GM23338 (cell line): ENCODE data around the gene SOWAHA. TPM values are rescaled to one million over a fixed set of nuclear protein-coding genes. Genes with fewer than 3 reads are reported as not detected.

Source experiments
- ATAC-seq: fragments of 200-7000 bp; cut with Tn5 transposase; 3 replicates; pipeline ENCODE4 v1.9.1; 2020
- DNase-seq: peaks from one replicate; pipeline ENCODE4 v3.0.0-alpha.2; 2015; ENCODE audit warnings: low spot score
- H2AFZ ChIP-seq: fragments of 200-600 bp; sonication (generic); 2 replicates; pipeline ENCODE4 v1.8.0; 2016; ENCODE audit warnings: antibody characterized with exemption, mild to moderate bottlenecking, moderate library complexity
- H3F3A ChIP-seq: fragments of 200-600 bp; sonication (generic); replicated peaks from 2 replicates; pipeline ENCODE4 v1.8.0; 2017; ENCODE audit warnings: antibody characterized with exemption, mixed run types, low read depth
- H3K27ac ChIP-seq: fragments of 200-600 bp; sonication (generic); 2 replicates; pipeline ENCODE4 v1.6.1; 2016; ENCODE audit warnings: low read depth
- H3K27me3 ChIP-seq: fragments of 200-600 bp; sonication (generic); 2 replicates; pipeline ENCODE4 v1.8.0; 2016; ENCODE audit warnings: mild to moderate bottlenecking, mixed run types, moderate library complexity; ENCODE audit not compliant: insufficient read depth
- H3K36me3 ChIP-seq: fragments of 200-600 bp; sonication (generic); 2 replicates; pipeline ENCODE4 v1.8.0; 2016; ENCODE audit warnings: mild to moderate bottlenecking; ENCODE audit not compliant: insufficient read depth
- H3K4me1 ChIP-seq: fragments of 200-600 bp; sonication (generic); 2 replicates; pipeline ENCODE4 v1.8.0; 2016; ENCODE audit warnings: mild to moderate bottlenecking, moderate library complexity; ENCODE audit not compliant: insufficient read depth
- H3K4me2 ChIP-seq: fragments of 200-600 bp; sonication (generic); 2 replicates; pipeline ENCODE4 v1.7.1; 2017; ENCODE audit warnings: mixed run types
- H3K4me3 ChIP-seq: fragments of 200-600 bp; sonication (generic); 2 replicates; pipeline ENCODE4 v1.6.1; 2016; ENCODE audit warnings: mixed run types
- H3K79me2 ChIP-seq: fragments of 200-600 bp; sonication (generic); replicated peaks from 2 replicates; pipeline ENCODE4 v1.8.0; 2017; ENCODE audit warnings: mild to moderate bottlenecking; ENCODE audit not compliant: insufficient read depth
- H3K9me2 ChIP-seq: fragments of 200-600 bp; sonication (generic); 2 replicates; pipeline ENCODE4 v1.8.0; 2017; ENCODE audit not compliant: insufficient read depth
- H4K20me1 ChIP-seq: fragments of 200-600 bp; sonication (generic); replicated peaks from 2 replicates; pipeline ENCODE4 v1.8.0; 2017; ENCODE audit warnings: mild to moderate bottlenecking; ENCODE audit not compliant: insufficient read depth
- H3K27ac Mint-ChIP-seq: 2 replicates; pipeline ENCODE4 v1.8.0; 2020; ENCODE audit warnings: inconsistent platforms, mild to moderate bottlenecking, moderate library complexity, mixed read lengths
- H3K27me3 Mint-ChIP-seq: 3 replicates; pipeline ENCODE4 v1.8.0; 2022; ENCODE audit warnings: low read depth, mild to moderate bottlenecking, moderate library complexity, mixed read lengths, inconsistent platforms; ENCODE audit not compliant: insufficient read depth, poor library complexity
- H3K36me3 Mint-ChIP-seq: 3 replicates; pipeline ENCODE4 v1.8.0; 2021; ENCODE audit warnings: low read depth, mild to moderate bottlenecking, inconsistent platforms, moderate library complexity, mixed read lengths
- H3K4me1 Mint-ChIP-seq: 3 replicates; pipeline ENCODE4 v1.8.0; 2020; ENCODE audit warnings: mild to moderate bottlenecking, inconsistent platforms, mixed read lengths
- H3K4me3 Mint-ChIP-seq: 3 replicates; pipeline ENCODE4 v1.8.0; 2021; ENCODE audit warnings: moderate library complexity, mild to moderate bottlenecking, inconsistent platforms, mixed read lengths
- H3K9me3 Mint-ChIP-seq: 3 replicates; pipeline ENCODE4 v1.8.0; 2020; ENCODE audit warnings: moderate library complexity, mild to moderate bottlenecking, inconsistent platforms, mixed read lengths
- EZH2 ChIP-seq: fragments of 200-600 bp; sonication (generic); IDR thresholded peaks from one replicate; pipeline ENCODE4 v1.8.0; 2017; ENCODE audit warnings: antibody characterized with exemption, mild to moderate bottlenecking, low read depth; ENCODE audit not compliant: unreplicated experiment
- EZH2phosphoT487 ChIP-seq: fragments of 200-600 bp; sonication (generic); IDR thresholded peaks from one replicate; pipeline ENCODE4 v1.8.1; 2018; ENCODE audit warnings: antibody characterized with exemption; ENCODE audit not compliant: unreplicated experiment
- NANOG ChIP-seq: IDR thresholded peaks from 2 replicates; pipeline ENCODE4 v1.6.1; 2016; ENCODE audit warnings: antibody characterized with exemption, borderline replicate concordance
- POLR2AphosphoS5 ChIP-seq: IDR thresholded peaks from 2 replicates; pipeline ENCODE4 v1.6.1; 2016; ENCODE audit warnings: antibody characterized with exemption, low read depth
- STAT1 ChIP-seq: IDR thresholded peaks from one replicate; pipeline ENCODE4 v1.6.1; 2016; ENCODE audit warnings: antibody characterized with exemption; ENCODE audit not compliant: unreplicated experiment
- polyA plus RNA-seq: library from polyadenylated mRNA; unstranded; fragments of >200 nt; fragmentation: Nextera tagmentation; extraction: Ambion mirVana; gene quantifications from 2 replicates; pipeline ENCODE4 v1.2.1, GENCODE V29; 2016
- total RNA-seq: library from RNA; depleted of rRNA; stranded (reverse); fragments of >200 nt; shearing (Covaris generic); gene quantifications from 2 replicates; pipeline ENCODE4 v1.2.3, GENCODE V29; 2014
- TF ChIP-seq, protein P1 (sequence below), 2 experiments: fragments of 200-600 bp in 1 of 2; sonication (generic) in 1 of 2; conservative IDR thresholded peaks; 2 replicates each; pipeline versions ENCODE4 v1.5.1 to v1.6.1; 2016 to 2017; ENCODE audit warnings: antibody characterized with exemption in 2 of 2, low read depth in 2 of 2, mild to moderate bottlenecking in 2 of 2, moderate library complexity in 1 of 2
- TF ChIP-seq, protein P2 (sequence below): IDR thresholded peaks from one replicate; pipeline ENCODE4 v1.6.1; 2018; ENCODE audit warnings: antibody characterized with exemption; ENCODE audit not compliant: unreplicated experiment
- TF ChIP-seq, protein P3 (sequence below): IDR thresholded peaks from 2 replicates; pipeline ENCODE4 v1.6.1; 2016; ENCODE audit warnings: antibody characterized with exemption
- TF ChIP-seq, protein P4 (sequence below): fragments of 250-450 bp; sonication (Bioruptor Pico); IDR thresholded peaks from 2 replicates; pipeline ENCODE4 v1.5.0; 2020; ENCODE audit warnings: mild to moderate bottlenecking, moderate library complexity

The SOWAHA gene
- total and polyA plus RNA-seq, 2 experiments from 2014 or later: 0.18 to 0.52 TPM

DNA sequence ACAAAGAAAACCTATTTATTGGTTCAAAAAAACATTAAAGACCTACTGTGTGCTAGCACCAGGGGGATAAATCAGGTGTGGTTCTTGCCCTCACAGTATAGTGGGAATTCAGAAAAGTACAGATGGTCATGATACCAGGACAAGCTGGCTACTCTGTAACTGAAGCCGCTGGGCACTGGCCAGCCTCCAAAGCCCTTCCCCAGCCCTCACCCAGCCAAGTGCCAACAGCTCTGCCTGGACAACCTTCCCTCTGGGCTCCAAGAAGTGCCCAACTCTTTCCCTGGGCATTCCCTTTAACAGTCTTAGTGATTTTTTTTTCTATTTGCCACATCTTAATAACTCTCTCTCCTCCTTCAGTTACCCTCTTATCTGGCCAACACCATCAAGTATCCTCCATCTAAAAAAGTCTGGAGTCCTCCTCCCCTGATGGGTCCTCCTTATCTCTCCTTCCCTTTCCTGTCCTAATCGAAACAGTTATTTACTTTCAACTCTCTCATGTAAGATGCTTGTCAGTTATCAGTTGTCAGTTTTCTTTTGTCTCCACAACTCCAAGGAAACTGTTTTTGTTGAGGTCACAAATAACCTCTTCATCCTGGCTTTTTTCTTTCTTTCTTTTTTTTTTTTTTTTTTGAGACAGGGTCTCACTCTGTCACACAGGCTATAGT lies 22.8 kb upstream of the SOWAHA start (continued):
- TF ChIP-seq, protein P1, sequence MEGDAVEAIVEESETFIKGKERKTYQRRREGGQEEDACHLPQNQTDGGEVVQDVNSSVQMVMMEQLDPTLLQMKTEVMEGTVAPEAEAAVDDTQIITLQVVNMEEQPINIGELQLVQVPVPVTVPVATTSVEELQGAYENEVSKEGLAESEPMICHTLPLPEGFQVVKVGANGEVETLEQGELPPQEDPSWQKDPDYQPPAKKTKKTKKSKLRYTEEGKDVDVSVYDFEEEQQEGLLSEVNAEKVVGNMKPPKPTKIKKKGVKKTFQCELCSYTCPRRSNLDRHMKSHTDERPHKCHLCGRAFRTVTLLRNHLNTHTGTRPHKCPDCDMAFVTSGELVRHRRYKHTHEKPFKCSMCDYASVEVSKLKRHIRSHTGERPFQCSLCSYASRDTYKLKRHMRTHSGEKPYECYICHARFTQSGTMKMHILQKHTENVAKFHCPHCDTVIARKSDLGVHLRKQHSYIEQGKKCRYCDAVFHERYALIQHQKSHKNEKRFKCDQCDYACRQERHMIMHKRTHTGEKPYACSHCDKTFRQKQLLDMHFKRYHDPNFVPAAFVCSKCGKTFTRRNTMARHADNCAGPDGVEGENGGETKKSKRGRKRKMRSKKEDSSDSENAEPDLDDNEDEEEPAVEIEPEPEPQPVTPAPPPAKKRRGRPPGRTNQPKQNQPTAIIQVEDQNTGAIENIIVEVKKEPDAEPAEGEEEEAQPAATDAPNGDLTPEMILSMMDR (conservative IDR thresholded peaks at IDR 0.05; ENCODE audit: low read depth in 2 of 2): no peak
- TF ChIP-seq, protein P2, sequence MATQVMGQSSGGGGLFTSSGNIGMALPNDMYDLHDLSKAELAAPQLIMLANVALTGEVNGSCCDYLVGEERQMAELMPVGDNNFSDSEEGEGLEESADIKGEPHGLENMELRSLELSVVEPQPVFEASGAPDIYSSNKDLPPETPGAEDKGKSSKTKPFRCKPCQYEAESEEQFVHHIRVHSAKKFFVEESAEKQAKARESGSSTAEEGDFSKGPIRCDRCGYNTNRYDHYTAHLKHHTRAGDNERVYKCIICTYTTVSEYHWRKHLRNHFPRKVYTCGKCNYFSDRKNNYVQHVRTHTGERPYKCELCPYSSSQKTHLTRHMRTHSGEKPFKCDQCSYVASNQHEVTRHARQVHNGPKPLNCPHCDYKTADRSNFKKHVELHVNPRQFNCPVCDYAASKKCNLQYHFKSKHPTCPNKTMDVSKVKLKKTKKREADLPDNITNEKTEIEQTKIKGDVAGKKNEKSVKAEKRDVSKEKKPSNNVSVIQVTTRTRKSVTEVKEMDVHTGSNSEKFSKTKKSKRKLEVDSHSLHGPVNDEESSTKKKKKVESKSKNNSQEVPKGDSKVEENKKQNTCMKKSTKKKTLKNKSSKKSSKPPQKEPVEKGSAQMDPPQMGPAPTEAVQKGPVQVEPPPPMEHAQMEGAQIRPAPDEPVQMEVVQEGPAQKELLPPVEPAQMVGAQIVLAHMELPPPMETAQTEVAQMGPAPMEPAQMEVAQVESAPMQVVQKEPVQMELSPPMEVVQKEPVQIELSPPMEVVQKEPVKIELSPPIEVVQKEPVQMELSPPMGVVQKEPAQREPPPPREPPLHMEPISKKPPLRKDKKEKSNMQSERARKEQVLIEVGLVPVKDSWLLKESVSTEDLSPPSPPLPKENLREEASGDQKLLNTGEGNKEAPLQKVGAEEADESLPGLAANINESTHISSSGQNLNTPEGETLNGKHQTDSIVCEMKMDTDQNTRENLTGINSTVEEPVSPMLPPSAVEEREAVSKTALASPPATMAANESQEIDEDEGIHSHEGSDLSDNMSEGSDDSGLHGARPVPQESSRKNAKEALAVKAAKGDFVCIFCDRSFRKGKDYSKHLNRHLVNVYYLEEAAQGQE: no peak
- TF ChIP-seq EZH2phosphoT487: no peak

DNA sequence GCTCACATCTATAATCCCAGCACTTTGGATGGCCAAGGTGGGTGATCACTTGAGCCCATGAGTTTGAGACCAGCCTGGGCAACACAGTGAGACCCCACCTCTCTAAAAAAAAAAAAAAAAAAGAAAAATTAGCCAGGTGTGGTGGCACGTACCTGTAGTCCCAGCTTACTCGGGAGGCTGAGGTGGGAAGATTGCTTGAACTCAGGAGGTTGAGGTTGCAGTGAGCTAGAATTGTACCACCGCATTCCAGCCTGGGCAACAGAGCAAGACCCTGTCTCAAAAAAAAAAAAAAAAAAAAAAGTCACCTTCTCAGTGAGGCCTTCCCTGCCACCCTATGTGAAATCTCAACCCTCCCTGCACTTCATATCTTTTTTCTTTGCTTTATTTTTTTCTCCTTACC lies 22.1 kb upstream of the SOWAHA start:
- Histone ChIP-seq H3K4me2 (no peak overlapping the region), H2AFZ (no peak overlapping the region), H3K4me3 (no peak overlapping the region), H3K27me3 (no peaks in the 10 kb centered on the region), H3K4me1 (no peaks in the 10 kb centered on the region), H3K36me3 (no peaks in the 10 kb centered on the region), H3F3A (no peaks in the 10 kb centered on the region), H3K27ac (no peak overlapping the region), H3K9me2 (no peaks in the 10 kb centered on the region), H4K20me1 (no peaks in the 10 kb centered on the region), H3K79me2 (no peaks in the 10 kb centered on the region)
- peaks cover 13% of the 10 kb centered on the region for H3K27me3 Mint-ChIP-seq
- H3K27ac Mint-ChIP-seq: no peak overlapping the region
- peaks cover 11% of the 10 kb centered on the region for H3K4me1 Mint-ChIP-seq
- H3K9me3 Mint-ChIP-seq: no peaks in the 10 kb centered on the region
- H3K4me3 Mint-ChIP-seq: no peak overlapping the region
- DNase-seq (no peak), ATAC-seq (no peak)
- H3K36me3 Mint-ChIP-seq: no peaks in the 10 kb centered on the region
- TF ChIP-seq, protein P3, sequence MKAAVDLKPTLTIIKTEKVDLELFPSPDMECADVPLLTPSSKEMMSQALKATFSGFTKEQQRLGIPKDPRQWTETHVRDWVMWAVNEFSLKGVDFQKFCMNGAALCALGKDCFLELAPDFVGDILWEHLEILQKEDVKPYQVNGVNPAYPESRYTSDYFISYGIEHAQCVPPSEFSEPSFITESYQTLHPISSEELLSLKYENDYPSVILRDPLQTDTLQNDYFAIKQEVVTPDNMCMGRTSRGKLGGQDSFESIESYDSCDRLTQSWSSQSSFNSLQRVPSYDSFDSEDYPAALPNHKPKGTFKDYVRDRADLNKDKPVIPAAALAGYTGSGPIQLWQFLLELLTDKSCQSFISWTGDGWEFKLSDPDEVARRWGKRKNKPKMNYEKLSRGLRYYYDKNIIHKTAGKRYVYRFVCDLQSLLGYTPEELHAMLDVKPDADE: no peak
- TF ChIP-seq STAT1: no peak
- TF ChIP-seq, protein P1 (conservative IDR thresholded peaks at IDR 0.05; ENCODE audit: low read depth in 2 of 2): no peak
- TF ChIP-seq, protein P4, sequence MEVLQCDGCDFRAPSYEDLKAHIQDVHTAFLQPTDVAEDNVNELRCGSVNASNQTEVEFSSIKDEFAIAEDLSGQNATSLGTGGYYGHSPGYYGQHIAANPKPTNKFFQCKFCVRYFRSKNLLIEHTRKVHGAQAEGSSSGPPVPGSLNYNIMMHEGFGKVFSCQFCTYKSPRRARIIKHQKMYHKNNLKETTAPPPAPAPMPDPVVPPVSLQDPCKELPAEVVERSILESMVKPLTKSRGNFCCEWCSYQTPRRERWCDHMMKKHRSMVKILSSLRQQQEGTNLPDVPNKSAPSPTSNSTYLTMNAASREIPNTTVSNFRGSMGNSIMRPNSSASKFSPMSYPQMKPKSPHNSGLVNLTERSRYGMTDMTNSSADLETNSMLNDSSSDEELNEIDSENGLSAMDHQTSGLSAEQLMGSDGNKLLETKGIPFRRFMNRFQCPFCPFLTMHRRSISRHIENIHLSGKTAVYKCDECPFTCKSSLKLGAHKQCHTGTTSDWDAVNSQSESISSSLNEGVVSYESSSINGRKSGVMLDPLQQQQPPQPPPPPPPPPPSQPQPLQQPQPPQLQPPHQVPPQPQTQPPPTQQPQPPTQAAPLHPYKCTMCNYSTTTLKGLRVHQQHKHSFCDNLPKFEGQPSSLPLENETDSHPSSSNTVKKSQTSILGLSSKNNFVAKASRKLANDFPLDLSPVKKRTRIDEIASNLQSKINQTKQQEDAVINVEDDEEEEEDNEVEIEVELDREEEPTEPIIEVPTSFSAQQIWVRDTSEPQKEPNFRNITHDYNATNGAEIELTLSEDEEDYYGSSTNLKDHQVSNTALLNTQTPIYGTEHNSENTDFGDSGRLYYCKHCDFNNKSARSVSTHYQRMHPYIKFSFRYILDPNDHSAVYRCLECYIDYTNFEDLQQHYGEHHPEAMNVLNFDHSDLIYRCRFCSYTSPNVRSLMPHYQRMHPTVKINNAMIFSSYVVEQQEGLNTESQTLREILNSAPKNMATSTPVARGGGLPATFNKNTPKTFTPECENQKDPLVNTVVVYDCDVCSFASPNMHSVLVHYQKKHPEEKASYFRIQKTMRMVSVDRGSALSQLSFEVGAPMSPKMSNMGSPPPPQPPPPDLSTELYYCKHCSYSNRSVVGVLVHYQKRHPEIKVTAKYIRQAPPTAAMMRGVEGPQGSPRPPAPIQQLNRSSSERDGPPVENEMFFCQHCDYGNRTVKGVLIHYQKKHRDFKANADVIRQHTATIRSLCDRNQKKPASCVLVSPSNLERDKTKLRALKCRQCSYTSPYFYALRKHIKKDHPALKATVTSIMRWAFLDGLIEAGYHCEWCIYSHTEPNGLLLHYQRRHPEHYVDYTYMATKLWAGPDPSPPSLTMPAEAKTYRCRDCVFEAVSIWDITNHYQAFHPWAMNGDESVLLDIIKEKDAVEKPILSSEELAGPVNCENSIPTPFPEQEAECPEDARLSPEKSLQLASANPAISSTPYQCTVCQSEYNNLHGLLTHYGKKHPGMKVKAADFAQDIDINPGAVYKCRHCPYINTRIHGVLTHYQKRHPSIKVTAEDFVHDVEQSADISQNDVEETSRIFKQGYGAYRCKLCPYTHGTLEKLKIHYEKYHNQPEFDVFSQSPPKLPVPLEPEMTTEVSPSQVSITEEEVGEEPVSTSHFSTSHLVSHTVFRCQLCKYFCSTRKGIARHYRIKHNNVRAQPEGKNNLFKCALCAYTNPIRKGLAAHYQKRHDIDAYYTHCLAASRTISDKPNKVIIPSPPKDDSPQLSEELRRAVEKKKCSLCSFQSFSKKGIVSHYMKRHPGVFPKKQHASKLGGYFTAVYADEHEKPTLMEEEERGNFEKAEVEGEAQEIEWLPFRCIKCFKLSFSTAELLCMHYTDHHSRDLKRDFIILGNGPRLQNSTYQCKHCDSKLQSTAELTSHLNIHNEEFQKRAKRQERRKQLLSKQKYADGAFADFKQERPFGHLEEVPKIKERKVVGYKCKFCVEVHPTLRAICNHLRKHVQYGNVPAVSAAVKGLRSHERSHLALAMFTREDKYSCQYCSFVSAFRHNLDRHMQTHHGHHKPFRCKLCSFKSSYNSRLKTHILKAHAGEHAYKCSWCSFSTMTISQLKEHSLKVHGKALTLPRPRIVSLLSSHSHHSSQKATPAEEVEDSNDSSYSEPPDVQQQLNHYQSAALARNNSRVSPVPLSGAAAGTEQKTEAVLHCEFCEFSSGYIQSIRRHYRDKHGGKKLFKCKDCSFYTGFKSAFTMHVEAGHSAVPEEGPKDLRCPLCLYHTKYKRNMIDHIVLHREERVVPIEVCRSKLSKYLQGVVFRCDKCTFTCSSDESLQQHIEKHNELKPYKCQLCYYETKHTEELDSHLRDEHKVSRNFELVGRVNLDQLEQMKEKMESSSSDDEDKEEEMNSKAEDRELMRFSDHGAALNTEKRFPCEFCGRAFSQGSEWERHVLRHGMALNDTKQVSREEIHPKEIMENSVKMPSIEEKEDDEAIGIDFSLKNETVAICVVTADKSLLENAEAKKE: no peak
- no peak for TF ChIP-seq EZH2
- TF ChIP-seq NANOG: no peak
- no peak for TF ChIP-seq POLR2AphosphoS5
